HFF-Myc (cell line): ENCODE results near the gene GGCX.

ENCODE experiments used
- DNase-seq: peaks from one replicate; pipeline ENCODE4 v3.0.0-alpha.2; 2011; ENCODE audit warnings: low read depth; ENCODE audit errors: extremely low read depth
- H3K4me3 ChIP-seq: replicated peaks from 2 replicates; pipeline ENCODE4 v1.5.1; 2011; ENCODE audit warnings: low read depth, mild to moderate bottlenecking, control low read depth, low read length
- CTCF ChIP-seq: IDR thresholded peaks from 2 replicates; pipeline ENCODE4 v1.5.1; 2012; ENCODE audit warnings: mild to moderate bottlenecking, low read depth, low read length, control low read depth; ENCODE audit errors: missing control alignments

Gene GGCX

DNA sequence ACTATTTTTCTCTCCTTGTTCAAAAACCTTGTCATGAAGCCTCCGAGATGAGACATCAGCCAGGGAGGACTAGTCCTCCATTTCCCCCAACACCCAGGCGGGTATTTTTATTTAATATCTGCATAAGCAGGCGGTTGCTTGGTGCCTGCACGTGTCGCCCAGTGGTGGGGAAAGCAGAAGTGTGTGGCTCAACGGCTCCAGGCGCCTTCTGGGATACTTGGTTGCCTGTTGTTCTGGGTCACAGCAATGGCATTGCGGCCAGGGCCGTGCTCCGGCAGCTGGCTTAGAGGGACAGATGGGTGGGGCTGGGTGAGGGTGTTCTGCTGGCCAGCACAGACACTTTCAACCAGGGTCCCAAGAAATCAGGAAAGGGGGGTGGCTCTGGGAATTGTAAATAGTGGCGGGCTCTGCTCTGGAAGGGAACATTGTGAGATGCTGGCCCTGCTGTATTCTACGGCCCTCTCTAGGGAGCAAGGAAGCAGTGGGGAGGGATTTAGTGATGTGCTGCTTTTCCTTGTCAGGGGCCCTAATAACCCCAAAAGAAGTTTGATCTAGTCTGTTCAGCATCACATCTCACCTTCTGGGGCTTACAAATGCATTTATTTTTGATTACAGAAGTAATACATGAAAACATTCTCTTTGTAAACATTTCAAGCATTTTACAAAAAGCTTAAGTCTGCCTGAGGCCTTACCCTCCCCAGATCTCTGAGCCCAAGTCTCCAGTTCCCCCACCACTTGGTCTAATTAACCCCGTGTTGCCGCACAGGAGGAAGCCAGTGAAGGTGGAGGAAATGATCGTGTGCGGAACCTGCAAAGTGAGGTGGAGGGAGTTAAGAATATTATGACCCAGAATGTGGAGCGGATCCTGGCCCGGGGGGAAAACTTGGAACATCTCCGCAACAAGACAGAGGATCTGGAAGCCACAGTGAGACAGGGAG lies 17.2 kb upstream of the GGCX start:
- DNase-seq: no peak

GRCh38 chr2:85577386-85578242 lies 16.3 kb upstream of the GGCX start, which contains the start of gene VAMP8:
Gene VAMP8 (plus strand): TSS chr2:85577586. CDS start chr2:85577647, 61 bp downstream.
- no peak for DNase-seq
- no peak within 1 kb of the TSS for H3K4me3 ChIP-seq
- no peak for TF ChIP-seq CTCF

More for the DNA sequence above, 17.2 kb upstream of the GGCX start:
- TF ChIP-seq CTCF: no peak
- H3K4me3 ChIP-seq: no peak overlapping the region

DNA sequence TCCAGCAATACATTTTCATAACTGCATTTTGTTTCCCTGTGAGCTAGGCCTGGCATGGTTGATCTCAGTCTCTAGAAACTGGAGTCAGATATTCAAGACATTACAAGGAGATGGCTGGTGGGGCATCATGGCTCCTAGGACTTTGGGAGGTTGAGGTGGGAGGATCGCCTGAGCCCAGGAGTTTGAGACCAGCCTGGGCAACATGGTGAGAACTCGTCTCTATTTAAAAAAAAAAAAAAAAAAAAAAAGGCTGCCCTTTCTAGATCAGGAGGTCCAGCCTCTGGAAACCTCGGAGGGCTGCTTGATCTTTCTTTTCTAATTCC lies 15.7 kb upstream of the GGCX start:
- no peak overlapping the region for H3K4me3 ChIP-seq
- DNase-seq: no peak
- no peak for TF ChIP-seq CTCF

DNA sequence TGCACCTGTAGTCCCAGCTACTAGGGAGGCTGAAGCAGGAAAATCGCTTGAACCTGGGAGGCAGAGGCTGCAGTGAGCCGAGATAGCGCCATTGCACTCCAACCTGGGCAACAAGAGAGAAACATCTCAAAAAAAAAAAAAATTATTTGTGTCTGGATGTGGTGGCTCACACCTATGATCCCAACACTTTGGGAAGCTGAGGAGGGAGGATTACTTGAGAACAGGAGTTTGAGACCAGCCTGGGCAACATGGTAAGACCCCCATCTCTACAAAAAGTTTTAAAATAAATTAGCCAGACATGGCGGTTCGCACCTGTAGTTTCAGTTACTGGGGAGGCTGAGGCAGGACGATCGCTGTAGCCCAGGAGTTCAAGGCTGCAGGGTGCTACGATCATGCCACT lies 14.4 kb upstream of the GGCX start:
- H3K4me3 ChIP-seq: no peak overlapping the region
- no peak for DNase-seq
- no peak for TF ChIP-seq CTCF

GRCh38 chr2:85566265-85566664 lies 5.0 kb upstream of the GGCX start:
- TF ChIP-seq CTCF: no peak
- no peak for DNase-seq
- no peak overlapping the region for H3K4me3 ChIP-seq

- H3K4me3 ChIP-seq: no peak overlapping the region
- no peak for DNase-seq
- no peak for TF ChIP-seq CTCF
Observed at GRCh38 chr2:85564144-85564563, 2.9 kb upstream of the GGCX start.
